HG02798 (cell line): ENCODE results near the gene PEMT.

ENCODE experiments used
- ATAC-seq: cut with Tn5 transposase; IDR thresholded peaks from one replicate; pipeline ENCODE4 v1.9.1; 2021; ENCODE audit warnings: mild to moderate bottlenecking; ENCODE audit not compliant: unreplicated experiment, poor library complexity

Gene PEMT

DNA sequence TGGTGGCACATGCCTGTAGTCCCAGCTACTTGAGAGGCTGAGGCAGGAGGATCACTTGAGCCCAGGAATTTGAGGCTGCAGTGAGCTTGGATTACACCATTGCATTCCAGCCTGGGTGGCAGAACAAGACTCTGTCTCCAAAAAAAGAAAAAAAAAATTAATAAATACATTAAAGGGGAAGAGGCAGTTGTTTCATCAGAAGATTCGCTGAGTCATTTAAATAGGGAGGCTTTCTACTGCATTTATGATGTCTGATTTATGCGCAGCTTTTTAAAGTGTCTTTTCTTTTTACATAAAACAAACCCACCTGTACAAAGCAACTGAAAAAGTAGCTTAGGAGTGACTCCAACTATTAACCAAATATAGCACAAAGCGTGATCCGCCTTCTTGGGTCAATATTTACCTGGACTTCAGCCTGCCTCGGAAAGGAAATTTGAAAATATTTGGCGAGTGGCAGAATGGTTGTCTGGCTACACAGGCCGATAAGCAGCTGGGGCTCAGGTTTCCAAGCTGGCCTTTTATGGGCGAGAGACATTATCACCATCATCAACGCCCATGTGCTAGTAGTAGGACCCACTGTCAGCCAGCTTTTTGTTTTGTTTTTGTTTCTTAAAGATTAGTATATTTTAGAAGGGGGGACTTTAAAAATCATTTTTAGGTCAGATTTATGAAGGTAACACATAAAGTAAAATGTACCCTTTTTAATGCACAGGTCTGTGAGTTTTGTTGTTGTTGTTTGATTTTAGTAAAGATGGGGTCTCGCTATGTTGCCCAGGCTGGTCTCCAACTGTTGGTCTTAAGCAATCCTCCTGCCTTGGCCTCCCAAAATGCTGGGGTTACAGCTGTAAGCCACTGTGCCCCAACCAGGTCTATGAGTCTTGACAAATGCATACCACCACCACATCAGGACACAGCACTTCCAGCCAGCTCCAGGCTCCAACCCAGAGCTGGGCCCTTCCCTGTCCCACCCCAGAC is 52.8 kb downstream of the PEMT start:
- ATAC-seq: no peak

DNA sequence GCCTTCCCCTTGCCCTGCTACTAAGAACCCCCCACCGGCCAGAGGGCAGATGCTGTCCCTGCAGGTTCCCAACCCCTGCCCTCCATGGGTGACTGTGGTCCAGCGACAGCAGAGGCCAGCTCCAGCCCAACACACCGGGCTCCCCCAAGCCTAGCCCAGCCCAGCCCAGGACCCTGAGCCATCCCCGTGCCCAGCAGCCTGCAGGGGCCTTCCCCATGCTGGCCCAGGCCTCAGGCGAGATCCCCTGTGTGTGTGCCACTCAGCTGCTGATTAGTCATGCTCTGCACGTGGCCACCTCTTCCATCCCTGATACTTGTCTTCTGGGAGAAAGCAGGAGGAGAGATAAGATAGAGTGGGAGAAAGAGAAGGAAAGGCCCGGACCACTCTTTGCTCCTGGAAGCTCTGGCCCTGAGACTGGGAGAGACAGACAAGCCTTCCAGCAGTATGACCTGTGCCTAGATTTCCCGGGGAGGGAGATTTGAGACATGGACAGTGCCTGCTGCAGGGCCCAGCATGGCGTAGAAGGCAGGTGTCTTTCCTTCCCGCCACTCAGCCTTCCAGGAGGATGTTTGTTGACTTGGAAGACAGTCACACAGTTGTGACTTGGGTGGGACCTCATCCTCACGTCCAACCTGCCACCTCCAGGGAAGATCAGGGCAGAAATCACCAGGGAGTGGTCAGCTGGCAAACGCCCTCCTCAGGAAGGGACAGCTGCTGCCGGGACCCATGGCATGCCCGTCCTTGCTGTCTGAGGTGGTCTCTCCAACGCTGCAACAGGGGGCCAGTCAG is 54.0 kb downstream of the PEMT start:
- ATAC-seq: no peak

DNA sequence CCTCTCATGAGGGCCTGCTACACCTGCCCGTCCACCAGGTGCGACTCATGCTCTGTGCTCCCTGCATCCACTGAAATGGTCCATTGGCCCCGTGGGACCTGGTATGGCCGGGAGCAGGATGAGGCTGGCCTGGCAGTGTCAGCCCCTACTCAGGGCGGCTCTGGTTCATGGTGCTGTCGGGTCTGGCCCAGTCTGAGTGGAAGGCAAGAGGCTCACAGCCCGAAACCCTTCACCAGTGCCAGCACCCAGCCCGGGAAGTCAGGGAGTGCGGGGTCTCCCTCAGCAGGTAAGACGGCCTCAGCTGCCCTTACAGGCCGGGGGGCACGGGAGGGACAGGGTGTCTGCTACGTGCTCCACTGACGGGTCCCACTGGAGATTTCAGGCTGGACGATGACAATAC is 54.8 kb downstream of the PEMT start:
- no peak for ATAC-seq

DNA sequence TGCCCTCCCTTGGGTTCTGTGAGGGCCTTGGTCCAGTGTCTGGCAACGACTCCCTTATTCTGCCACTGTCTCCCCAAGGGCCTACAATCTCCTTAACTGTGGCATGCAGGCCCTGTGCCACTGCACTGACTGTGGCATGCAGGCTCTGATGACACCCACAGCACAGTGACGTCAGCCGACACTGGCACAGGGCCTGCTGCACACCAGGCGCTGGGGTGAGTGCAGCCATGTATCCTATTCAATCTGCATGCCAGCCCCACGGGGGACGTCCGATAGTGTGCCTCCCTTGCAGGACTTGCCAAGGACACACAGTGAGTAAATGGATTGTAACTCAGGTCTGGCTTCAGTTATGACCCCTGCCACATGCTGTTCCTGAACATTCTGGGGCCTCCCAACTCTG is 55.6 kb downstream of the PEMT start:
- ATAC-seq: no peak

DNA sequence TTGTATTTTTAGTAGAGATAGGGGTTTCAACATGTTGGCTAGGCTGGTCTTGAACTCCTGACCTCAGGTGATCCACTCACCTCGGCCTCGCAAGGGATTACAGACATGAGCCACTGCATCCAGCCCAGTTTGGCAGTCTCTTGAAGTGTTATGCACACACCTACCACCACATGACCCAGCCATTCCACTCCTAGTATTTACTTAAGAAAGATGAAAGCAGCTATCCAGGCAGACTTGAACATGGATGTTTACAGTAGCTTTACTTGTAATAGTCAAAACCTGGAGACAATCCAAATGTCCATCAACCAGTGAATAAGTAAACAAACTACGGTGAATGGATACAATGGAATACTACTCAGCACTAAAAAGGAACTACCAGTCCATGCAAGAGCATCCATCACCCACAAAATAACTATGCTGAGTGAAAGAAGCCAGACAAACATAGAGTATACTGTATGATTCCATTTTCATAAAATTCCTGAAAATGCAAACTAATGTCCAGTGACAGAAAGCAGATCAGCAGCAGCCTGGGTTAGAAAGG is 57.5 kb downstream of the PEMT start:
- ATAC-seq: no peak

DNA sequence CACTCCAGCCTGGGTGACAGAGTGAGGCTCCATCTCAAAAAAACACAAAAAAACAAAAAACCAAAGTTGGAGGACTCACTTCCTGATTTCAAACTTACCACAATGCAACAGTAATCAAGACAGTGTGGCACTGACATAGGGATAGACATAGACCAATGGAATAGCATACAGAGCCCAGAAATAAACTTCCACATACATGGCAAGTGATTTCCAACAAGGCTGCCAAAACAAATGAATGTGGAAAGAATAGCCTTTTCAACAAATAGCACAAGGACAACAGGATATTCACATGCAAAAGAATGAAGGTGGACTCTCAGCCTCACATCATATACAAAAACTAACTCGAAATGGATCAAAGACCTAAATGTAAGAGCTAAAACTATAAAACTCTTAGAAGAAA is 58.5 kb downstream of the PEMT start:
- ATAC-seq: no peak

DNA sequence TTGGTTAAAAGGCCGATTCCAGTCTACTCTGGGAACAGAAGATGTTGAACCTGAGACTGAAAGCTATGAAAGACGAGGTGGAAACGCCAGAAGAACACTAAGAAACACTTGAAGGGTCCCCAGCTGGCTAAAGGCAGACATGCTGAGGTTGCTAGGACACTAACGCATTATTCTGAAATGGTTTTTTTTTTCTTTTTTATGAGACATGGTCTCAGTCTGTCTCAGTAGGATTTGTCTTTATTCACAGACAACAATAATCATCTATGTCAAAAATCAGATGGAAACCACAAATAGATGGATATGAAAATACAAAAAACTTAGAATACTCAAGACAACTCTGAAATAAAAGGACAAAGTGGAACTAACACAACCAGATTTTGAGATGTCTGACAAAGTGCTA is 60.4 kb downstream of the PEMT start:
- ATAC-seq: no peak

DNA sequence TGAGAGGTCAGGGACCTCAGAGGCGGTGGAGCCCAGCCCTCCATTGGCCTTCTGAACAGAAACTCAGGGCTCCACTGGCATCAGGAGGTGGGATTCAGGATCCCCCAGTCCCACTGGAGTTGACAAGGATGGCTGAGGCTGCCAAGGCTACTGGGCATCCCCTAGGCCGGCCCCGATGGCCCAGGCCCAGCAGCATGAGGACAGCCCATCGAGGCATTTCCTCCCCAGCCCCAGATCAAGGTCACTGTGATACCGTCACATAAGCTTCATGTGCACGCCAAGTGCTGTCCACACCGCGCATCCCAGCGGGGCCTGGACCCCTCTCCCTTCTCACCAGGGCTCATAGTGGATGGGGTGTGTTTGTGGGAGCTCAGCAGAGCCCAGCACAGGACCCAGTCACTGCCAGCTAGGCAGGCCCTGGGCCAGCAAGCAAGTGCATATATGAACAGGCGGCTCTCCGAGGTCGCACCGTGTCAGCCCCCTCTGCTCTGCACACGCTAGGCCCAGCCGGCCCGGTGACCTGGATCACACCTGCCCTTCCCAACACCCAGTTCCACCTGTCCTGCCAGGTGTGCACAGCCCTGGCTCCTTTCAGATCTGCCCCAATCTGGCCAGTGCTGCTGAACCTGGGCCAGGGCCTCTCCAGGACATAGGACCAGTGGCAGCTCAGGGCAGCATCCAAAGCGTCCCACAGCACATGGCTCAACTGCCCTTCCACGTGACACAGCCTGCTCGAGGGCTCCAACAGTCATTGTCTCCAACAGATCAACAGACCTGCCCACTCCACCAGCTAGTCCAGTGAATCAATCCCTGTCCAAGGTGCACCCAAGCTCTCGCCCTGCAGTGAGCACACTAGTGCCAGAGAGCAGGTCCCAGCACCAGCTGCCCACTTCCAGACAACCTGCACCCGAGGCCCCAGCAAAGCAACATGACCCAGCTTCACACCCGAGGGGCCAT is 62.5 kb downstream of the PEMT start:
- no peak for ATAC-seq

DNA sequence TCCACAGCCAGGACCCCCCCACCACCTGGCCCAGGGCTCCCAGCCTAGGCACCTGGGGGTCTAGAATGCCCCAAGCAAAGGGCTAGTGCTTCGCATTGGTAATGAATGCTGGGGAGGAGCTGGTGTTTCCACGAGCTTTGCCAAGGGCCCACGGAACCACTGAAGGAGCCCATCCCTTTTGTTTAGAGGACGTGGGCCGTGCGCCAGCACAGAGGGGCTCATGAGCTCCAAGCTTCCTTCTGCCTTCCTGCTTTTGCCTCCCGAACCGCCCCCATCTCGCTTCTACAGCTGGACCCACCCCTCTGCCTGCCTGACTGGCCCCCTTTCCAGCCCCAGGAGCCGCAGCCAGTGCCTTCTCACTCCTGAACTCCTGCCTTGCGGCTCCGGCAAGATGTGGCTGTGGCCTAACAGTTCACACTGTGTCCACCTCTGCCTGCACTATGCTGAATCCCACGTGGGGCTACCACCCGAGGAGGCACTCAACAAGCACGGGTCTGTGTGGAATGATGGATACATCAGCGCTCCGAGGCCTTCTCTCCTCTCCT is 63.5 kb downstream of the PEMT start:
- no peak for ATAC-seq

DNA sequence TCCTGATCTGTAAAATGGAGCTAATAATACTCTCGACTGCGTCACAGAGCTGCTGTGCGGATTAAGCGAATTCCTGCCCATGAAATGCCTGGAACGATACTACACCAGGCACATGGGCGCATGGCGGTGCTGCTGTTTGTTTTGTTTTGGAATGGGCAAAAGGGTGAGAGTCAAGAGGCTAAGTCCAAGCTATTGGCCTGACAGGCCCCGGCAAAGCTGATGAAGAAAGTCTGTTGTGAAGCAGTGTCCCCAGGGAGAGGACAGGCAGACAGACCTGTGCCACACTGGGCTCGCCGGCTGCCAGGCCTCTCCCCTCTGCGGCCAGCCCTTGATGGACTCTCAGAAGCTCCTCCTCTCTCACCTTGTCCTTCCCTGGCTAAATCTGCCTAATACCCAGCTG is 64.0 kb downstream of the PEMT start:
- ATAC-seq: no peak

DNA sequence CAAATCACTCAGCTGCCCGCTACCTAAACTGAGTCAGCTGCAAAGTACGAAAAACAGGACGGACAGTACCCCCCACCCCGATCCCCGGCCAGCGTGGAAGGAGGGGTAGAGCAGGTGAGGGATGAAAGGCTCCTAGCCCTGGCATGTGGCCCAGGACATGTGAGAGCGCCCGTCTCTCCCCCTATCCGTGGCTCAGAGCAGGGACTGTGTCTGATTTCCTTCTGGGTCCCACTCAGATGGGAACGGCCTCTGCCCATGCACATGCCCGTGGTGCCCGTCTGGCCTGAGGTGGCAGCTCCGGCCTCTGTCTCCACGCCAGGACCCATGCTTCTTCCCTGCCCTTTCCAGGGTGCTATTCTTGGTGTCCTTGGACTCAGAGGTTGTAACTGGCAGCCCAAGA is 65.1 kb downstream of the PEMT start:
- ATAC-seq: no peak

DNA sequence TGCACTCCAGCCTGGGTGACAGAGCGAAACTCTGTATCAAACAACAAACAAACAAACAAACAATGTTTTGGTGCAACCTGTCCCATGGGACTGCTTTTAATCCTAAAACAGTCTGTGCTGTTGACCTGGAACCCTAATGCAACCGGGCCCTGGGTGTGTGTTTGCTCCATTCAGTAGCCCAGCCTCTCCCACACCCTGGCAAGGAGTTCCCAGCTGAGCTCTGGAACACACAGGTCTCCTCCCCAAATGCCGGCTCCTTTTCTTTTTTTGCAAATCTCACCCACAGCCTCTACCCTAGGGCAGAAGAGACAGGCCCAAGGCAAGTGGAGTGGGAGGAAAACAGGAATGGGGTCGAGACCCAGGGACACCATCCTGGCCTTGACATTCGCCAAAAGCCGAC is 65.6 kb downstream of the PEMT start:
- ATAC-seq: no peak

DNA sequence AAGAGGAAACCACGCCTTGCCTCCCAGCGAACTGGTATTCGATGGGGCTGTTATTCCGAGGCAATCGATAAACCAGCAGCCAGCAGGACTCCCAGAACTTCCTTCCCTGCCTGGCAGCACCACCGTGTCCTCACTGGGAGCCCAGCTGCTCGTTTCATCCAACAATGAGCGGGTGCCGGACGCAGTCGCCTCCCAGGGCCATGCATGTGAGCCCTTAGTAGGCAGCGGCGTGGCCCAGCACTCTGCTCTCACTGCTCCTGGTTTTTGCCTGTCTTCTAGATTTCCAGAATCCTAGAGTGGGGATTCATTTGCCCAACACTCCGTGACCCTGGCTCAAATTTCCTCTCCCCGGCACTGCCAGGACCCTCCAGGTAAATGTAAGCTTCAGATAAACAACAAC is 66.2 kb downstream of the PEMT start:
- no peak for ATAC-seq

DNA sequence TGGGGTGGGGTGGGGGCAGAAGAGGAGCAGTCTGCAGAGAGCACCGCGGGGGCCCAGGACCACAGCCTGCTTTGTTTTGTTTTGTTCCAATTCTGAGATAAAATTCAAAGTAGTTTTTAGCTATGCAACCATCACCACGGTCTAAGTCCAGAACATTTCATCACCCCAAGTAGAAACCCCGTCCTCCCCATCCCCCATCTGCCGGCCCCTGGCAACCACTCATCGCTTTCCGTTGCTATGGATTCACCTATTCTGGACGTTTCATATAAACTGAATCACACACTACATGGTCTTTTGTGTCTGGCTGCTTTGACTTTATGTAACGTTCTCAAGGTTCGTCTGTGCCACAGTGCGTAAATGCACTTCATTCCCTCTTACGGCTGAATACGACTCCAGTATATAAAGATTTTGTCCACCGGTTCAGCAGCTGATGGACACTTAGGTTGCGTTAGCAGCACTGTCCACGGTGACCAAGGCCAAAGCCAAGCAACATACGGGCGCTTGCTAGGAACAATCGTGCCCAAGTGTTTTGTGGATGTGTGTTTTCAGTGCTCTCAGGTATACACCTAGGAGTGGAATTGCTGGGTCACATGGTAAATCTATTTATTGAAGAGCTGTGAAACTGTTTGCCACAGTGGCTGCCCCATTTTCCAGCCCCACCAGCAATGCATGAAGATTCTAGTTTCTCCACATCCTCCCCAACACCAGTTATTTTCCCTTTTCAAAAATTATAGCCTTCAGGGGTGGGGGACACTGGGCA is 67.6 kb downstream of the PEMT start:
- ATAC-seq: no peak

DNA sequence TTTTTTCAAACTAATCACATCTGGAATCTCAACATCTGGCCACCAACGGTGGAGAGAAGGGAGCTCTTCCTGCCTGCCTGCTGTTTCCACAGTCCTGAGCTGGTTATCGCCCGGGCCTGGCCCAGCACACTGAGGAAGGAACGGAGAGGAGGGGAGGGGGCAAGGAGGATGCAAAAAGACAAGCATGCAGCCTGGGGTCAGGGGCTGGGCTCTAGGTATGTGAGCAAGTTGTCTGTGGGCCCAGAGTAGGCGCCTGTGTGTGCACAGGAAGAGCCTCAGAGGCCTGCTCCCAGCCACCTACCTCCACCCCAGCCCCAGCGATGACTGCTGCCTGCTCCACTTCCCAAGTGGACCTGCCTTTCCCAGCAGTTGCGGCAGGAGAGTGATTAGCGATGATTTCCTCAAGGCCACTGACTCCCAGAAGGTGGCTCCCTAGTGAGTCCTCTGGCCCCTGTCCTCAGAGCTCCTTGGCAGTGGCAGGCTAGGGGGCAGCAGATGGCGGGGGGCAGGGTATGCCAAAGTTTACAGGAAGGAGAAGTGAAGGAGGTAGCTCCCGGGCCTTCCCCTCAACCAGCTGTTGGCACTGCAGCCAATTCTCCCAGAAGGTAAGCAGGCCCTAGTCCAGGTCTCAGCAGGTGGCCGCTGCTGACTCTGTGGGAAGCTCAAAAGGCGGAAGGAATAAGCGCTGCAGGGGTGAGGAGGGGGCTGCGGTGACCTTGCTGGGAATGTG is 68.3 kb downstream of the PEMT start:
- no peak for ATAC-seq

DNA sequence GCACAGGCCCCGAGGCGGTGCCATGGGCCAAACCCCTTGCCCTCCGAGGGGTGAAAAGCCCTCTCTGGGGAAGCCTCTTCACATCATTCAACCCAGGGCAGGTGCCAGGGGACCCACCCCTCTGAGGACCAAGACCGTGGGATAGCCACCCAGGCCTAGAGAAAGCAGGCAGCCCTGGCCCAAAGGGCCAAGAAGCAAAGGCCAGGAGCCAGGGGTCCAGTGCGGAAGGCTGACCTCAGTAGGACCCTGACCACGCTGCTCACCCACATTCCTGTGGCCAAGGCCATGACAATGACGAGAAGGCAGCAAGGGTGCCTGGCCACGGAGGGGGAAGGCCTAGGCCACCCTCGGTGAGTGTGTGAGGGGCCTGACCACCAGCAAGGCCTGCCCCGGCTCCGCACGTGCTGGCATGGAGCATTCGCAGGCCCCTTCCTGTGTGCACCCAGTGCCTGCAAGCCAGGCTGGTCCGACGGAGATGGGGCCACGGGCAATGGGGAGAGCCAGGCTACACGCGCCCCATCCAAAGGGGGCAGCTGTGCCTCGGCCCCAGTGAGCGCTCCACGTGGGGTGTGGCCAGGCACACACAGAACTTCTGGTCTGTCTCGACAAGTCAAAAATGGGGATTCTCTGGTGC is 70.8 kb downstream of the PEMT start:
- no peak for ATAC-seq

DNA sequence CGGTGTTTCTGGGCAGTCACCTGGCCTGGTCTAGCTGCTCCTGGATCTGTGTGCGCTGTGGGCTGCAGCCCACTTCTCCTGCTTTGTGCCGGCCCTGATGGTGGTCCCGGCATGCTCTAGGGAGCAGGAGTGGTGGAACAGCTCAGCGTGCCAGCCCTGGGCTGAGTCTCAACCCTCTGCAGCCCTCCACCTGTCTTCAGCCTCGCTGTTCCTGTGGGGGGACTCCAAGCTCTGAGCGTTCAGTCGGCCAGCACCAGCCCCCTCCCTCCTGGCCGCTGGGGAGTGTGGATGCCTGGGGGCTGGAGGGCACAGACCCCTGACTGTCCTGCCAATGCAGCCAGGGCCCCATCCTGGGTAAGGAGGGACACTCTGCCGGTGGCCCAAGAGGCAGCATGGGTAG is 71.6 kb downstream of the PEMT start:
- no peak for ATAC-seq

DNA sequence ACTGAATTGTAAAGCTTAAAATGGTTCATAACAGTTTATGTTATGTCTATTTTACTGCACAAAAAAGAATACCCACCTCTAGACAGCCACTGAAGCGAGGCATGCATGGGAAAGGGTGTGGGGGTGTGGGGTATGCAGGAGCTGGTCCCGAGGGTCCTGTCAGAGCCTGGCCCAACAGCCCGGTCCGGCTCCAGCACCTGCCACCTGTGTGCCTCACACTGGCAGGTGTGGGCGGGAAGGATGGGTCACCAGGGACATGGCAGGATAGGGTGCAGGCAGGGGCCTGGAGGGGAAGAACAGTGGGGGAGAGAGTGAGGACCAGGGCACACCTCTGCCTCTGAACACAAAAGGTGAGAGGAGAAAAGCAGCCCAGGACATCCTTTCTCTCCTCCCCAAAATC is 72.6 kb downstream of the PEMT start:
- no peak for ATAC-seq
